Fibroblast of lung (primary cell): Measurements from ENCODE around the gene TP53INP2. TPM values are rescaled to one million over a fixed set of nuclear protein-coding genes. Genes with fewer than 3 reads are reported as not detected.
"Not testable (repeated sequence)": the region's sequence is repeated elsewhere in the genome, so short reads cannot be mapped to it uniquely, and the experiment has no call there.

Experiments used
- DNase-seq, 2 donors: peaks; one replicate each; pipeline versions ENCODE4 v3.0.0 to v3.0.0-alpha.2; 2010; ENCODE audit warnings: low read depth in 2 of 2
- H2AFZ ChIP-seq: 2 replicates; pipeline ENCODE4 v1.5.1; 2012; ENCODE audit warnings: low read length, control low read depth, inconsistent platforms
- H3K27ac ChIP-seq: 2 replicates; pipeline ENCODE4 v1.5.1; 2011; ENCODE audit warnings: low read length, control low read depth; ENCODE audit not compliant: insufficient read depth
- H3K27me3 ChIP-seq: 2 replicates; pipeline ENCODE4 v1.5.1; 2011; ENCODE audit warnings: mild to moderate bottlenecking, low read length; ENCODE audit not compliant: control insufficient read depth, insufficient read depth
- H3K36me3 ChIP-seq: 2 replicates; pipeline ENCODE4 v1.5.1; 2011; ENCODE audit warnings: low read length; ENCODE audit not compliant: control insufficient read depth, insufficient read depth
- H3K4me1 ChIP-seq: 2 replicates; pipeline ENCODE4 v1.5.1; 2011; ENCODE audit warnings: low read length; ENCODE audit not compliant: control insufficient read depth, insufficient read depth; ENCODE audit errors: extremely low read depth
- H3K4me2 ChIP-seq: 2 replicates; pipeline ENCODE4 v1.5.1; 2011; ENCODE audit warnings: low read length, control low read depth; ENCODE audit not compliant: insufficient read depth; ENCODE audit errors: extremely low read depth
- H3K4me3 ChIP-seq, 4 experiments: fragments of 200-600 bp in 1 of 4; sonication (generic) in 1 of 4; replicated peaks in 1 of 4; 2 replicates each; pipeline ENCODE4 v1.5.1; 2011 to 2016; ENCODE audit warnings: low read length in 4 of 4, low read depth in 3 of 4, mild to moderate bottlenecking in 3 of 4, control low read depth in 2 of 4, inconsistent platforms in 1 of 4, mixed read lengths in 1 of 4; ENCODE audit not compliant: insufficient read depth in 1 of 4; ENCODE audit errors: control extremely low read depth in 1 of 4
- H3K79me2 ChIP-seq: 2 replicates; pipeline ENCODE4 v1.5.1; 2012; ENCODE audit warnings: mild to moderate bottlenecking, low read length, inconsistent platforms; ENCODE audit not compliant: control insufficient read depth, insufficient read depth
- H3K9ac ChIP-seq: 2 replicates; pipeline ENCODE4 v1.5.1; 2011; ENCODE audit warnings: mild to moderate bottlenecking, low read length, control low read depth; ENCODE audit not compliant: insufficient read depth
- H3K9me3 ChIP-seq: 2 replicates; pipeline ENCODE4 v1.5.1; 2012; ENCODE audit warnings: low read depth, low read length; ENCODE audit not compliant: control insufficient read depth, insufficient read depth
- H4K20me1 ChIP-seq: 2 replicates; pipeline ENCODE4 v1.5.1; 2011; ENCODE audit warnings: low read length; ENCODE audit not compliant: control insufficient read depth, insufficient read depth; ENCODE audit errors: extremely low read depth
- CTCF ChIP-seq, 2 donors: IDR thresholded peaks in 1 of 2; conservative IDR thresholded peaks in 1 of 2; 1 replicate in 1 of 2; 2 replicates in 1 of 2; pipeline ENCODE4 v1.5.1; 2011 to 2012; ENCODE audit warnings: low read length in 2 of 2, control low read depth in 1 of 2, inconsistent platforms in 1 of 2, low read depth in 1 of 2, mild to moderate bottlenecking in 1 of 2
- EZH2 ChIP-seq: IDR thresholded peaks from 2 replicates; pipeline ENCODE4 v1.5.1; 2012; ENCODE audit warnings: low read length, control low read depth, mild to moderate bottlenecking; ENCODE audit errors: missing control alignments
- polyA minus RNA-seq: library from RNA; depleted of rRNA, polyadenylated mRNA; stranded (reverse); fragments of >200 nt; gene quantifications from 2 replicates; pipeline ENCODE4 v1.2.3, GENCODE V29; 2011; ENCODE audit warnings: low replicate concordance
- polyA plus RNA-seq, 2 donors: library from polyadenylated mRNA; depleted of rRNA in 1 of 2; stranded (reverse) in 1 of 2; unstranded in 1 of 2; fragments of >200 nt; gene quantifications; 2 replicates each; pipeline ENCODE4 v1.2.1, GENCODE V29; 2011 to 2012; ENCODE audit warnings: missing spikeins in 1 of 2
- total RNA-seq: library from RNA; depleted of rRNA; stranded (reverse); fragments of >200 nt; gene quantifications from 2 replicates; pipeline ENCODE4 v1.2.1, GENCODE V29; 2014

TP53INP2 gene
- total RNA-seq (2.3 and 6.4 TPM in 2 replicates), polyA plus RNA-seq (9.8 and 10.0 TPM in 2 replicates), polyA minus RNA-seq (34.9 and 38.8 TPM in 2 replicates)
- polyA plus RNA-seq (2012), result 20.7 and 28.5 TPM in 2 replicates

GRCh38 chr20:34704177-34705007 is at the start of gene TP53INP2:
Gene TP53INP2 (plus strand): TSS chr20:34704344. CDS start chr20:34708740, 4,396 bp downstream.
- Histone ChIP-seq H3K36me3 (no peaks in the 10 kb centered on the region), H3K27me3 (no peaks in the 10 kb centered on the region), H4K20me1 (no peaks in the 10 kb centered on the region), H3K4me1 (peaks cover 12% of the 10 kb centered on the region), H3K9me3 (no peaks in the 10 kb centered on the region), H3K9ac (peak within 1 kb of the TSS; percentile 97), H3K4me3 (peak within 1 kb of the TSS; percentile 77 to 89 (median 85)), H3K27ac (peak within 1 kb of the TSS; percentile 68), H3K79me2 (no peaks in the 10 kb centered on the region), H2AFZ (peak within 1 kb of the TSS; percentile 97), H3K4me2 (peak within 1 kb of the TSS; percentile 100)
- no peak for TF ChIP-seq CTCF (conservative IDR thresholded peaks at IDR 0.05 in 1 of 2, IDR thresholded peaks at IDR 0.05 in 1 of 2; ENCODE audit: low read depth in 1 of 2, low read length in 2 of 2)
- peak; percentile 89 to 94 for DNase-seq

- not testable (repeated sequence) for H3K9me3 ChIP-seq, H3K4me2 ChIP-seq, H3K27me3 ChIP-seq, H3K9ac ChIP-seq, H3K27ac ChIP-seq, H3K79me2 ChIP-seq, DNase-seq, H4K20me1 ChIP-seq, H3K4me3 ChIP-seq, H3K36me3 ChIP-seq, H3K4me1 ChIP-seq, H2AFZ ChIP-seq
Observed at GRCh38 chr20:34658654-34659053, 45.5 kb upstream of the TP53INP2 start.

- H3K9ac ChIP-seq, H4K20me1 ChIP-seq, H3K27ac ChIP-seq, H3K36me3 ChIP-seq, H2AFZ ChIP-seq, H3K79me2 ChIP-seq, H3K4me3 ChIP-seq, H3K27me3 ChIP-seq, H3K4me2 ChIP-seq, H3K9me3 ChIP-seq, H3K4me1 ChIP-seq: not testable (repeated sequence)
- peak in 1 of 2 donors; percentile 44 for DNase-seq
Observed at GRCh38 chr20:34661811-34662210, 42.3 kb upstream of the TP53INP2 start.

- no peak overlapping the region for H3K27ac ChIP-seq
- no peaks in the 10 kb centered on the region for H3K36me3 ChIP-seq
- peaks cover 2% of the 10 kb centered on the region for H3K4me1 ChIP-seq
- no peak overlapping the region for H2AFZ ChIP-seq
- no peaks in the 10 kb centered on the region for H4K20me1 ChIP-seq
- no peak overlapping the region for H3K4me3 ChIP-seq
- H3K4me2 ChIP-seq, result no peak overlapping the region
- no peaks in the 10 kb centered on the region for H3K79me2 ChIP-seq
- no peak overlapping the region for H3K9ac ChIP-seq
- peak in 1 of 2 donors; percentile 15 for DNase-seq
- TF ChIP-seq CTCF (conservative IDR thresholded peaks at IDR 0.05 in 1 of 2, IDR thresholded peaks at IDR 0.05 in 1 of 2; ENCODE audit: low read depth in 1 of 2, low read length in 2 of 2) (no peak), EZH2 (no peak)
- no peaks in the 10 kb centered on the region for H3K27me3 ChIP-seq
- H3K9me3 ChIP-seq, result no peaks in the 10 kb centered on the region
Observed at GRCh38 chr20:34663213-34663943, 40.8 kb upstream of the TP53INP2 start.

GRCh38 chr20:34664751-34665150 is 39.4 kb upstream of the TP53INP2 start:
- not testable (repeated sequence) for H3K36me3 ChIP-seq, DNase-seq, H4K20me1 ChIP-seq, H3K79me2 ChIP-seq, H3K4me1 ChIP-seq, H3K9me3 ChIP-seq, H3K4me2 ChIP-seq, H2AFZ ChIP-seq, H3K27me3 ChIP-seq, H3K9ac ChIP-seq, H3K4me3 ChIP-seq, H3K27ac ChIP-seq
